ENCODE data around the gene ETV7.
A peak's percentile ranks its signal among the peaks of the same experiment; 100 is the strongest.
"Not testable (repeated sequence)": the region's sequence is repeated elsewhere in the genome, so short reads cannot be mapped to it uniquely, and the experiment has no call there.

Gene ETV7

GRCh38 chr6:36387440-36388303 is at the start of gene ETV7:
ETV7 (minus strand) TSS chr6:36387669; CDS start chr6:36387541, 128 bp downstream.
- no peak for DNase-seq (ENCODE audit: low spot score)

- DNase-seq (ENCODE audit: low spot score): no peak
These were observed 49.0 kb upstream of the ETV7 start for GRCh38 chr6:36436466-36436865.

- no peak for DNase-seq (ENCODE audit: low spot score)
These were observed 44.7 kb upstream of the ETV7 start for GRCh38 chr6:36432151-36432671.

GRCh38 chr6:36431197-36431596 is 43.7 kb upstream of the ETV7 start:
- DNase-seq (ENCODE audit: low spot score): no peak

DNA sequence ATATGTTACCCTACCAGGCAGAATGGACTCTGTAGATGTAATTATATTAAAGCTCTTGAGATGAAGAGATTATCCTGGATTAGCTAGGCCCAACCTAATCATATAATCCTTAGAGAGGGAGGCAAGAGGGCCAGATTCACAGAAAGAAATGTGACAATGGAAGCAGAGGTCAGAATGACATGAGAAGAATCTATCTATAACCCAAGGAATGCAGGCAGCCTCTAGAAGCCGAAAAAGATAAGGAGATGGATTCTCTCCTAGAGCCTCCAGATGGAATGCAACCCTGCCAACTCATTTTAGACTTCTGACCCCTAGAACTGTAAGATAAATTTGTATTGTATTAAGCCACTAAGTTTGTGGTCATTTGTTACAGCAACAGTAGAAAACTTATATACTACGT is 42.9 kb upstream of the ETV7 start:
- DNase-seq (ENCODE audit: low spot score): no peak

- DNase-seq (ENCODE audit: low spot score): no peak
These were observed 41.4 kb upstream of the ETV7 start for GRCh38 chr6:36428911-36429310.

GRCh38 chr6:36426622-36427021 is 39.2 kb upstream of the ETV7 start:
- DNase-seq (ENCODE audit: low spot score): no peak

GRCh38 chr6:36423101-36423824 is 35.8 kb upstream of the ETV7 start:
- DNase-seq (ENCODE audit: low spot score): peak; percentile 98

- DNase-seq (ENCODE audit: low spot score): no peak
These were observed 35.2 kb upstream of the ETV7 start for GRCh38 chr6:36422714-36423100.

DNA sequence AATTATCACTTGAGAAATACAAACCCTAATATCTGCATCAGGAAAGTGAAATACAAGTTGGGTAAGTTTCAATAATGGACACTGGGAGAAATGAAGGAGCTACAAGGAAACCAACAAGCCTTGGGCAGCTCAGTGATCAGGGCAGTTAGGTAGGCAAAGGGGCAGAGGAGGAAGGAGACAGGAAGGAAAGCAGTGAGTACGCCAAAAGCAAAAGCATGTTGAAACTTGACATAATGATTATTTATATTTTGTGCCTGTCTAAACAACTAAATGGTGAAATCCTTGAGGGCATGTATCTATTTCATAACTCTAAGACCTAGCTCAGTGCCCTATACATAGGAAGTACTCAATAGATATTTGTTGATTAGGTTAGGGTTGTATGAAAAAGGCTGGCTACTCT is 31.8 kb upstream of the ETV7 start:
- no peak for DNase-seq (ENCODE audit: low spot score)

- DNase-seq (ENCODE audit: low spot score): no peak
These were observed 31.1 kb upstream of the ETV7 start for GRCh38 chr6:36418558-36418957.

DNA sequence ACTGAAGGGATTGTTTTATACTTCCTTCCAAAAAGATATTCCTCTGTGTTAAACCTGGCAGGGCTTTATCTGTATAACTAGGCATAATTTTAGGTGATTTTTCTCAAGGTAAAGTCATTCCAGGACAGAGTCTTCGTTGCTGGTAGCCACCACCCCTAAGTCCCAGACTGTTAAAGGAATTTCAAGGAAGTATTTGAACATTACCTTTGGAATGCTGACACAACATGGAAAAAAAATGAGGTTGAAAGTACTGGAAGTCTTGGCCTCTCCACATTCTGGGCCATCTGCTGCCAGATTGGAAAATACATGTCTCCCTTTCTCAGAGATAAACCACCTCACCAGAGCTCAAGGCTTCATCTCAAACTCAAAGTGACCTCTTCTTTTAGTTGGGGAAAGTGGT is 27.0 kb upstream of the ETV7 start:
- no peak for DNase-seq (ENCODE audit: low spot score)

- DNase-seq (ENCODE audit: low spot score): no peak
These were observed 26.3 kb upstream of the ETV7 start for GRCh38 chr6:36413489-36414480.

- DNase-seq (ENCODE audit: low spot score): not testable (repeated sequence)
These were observed 22.2 kb upstream of the ETV7 start for GRCh38 chr6:36409718-36410117.

DNA sequence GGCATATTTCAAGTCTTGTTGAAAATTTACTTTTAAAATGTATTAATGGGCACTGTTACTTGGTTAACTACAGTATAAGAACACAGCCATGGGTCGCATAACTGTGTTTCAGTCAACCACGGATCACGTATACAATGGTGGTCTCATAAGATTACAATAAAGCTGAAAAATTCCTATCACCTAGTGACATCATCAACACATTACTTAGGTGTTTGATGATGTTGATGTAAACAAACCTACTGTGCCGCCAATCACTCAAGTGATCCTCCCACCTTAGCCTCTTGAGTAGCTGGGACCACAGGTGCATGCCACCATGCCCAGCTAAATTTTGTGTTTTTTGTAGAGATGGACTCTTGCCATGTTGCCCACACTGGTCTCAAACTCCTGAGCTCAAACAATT is 16.7 kb upstream of the ETV7 start:
- DNase-seq (ENCODE audit: low spot score): no peak

DNA sequence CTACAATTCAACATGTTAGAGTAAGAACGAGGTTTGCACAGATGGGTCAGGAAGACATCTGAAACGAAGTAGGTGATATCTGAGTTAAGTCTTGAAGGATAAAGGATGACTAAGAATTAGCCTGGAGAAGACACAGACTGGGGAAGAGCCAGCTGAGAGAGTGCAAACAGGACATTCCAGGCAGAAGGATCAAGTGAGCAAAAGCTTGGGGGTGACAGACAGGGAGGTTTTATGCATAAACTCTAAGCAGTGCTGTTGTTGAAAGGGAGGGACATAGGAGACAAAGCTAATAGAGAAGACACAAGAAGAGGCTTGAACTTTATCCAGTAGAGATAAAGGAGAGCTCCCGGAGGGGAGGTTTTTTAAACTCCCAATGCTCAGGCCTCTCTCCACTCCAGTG is 15.0 kb upstream of the ETV7 start:
- no peak for DNase-seq (ENCODE audit: low spot score)

GRCh38 chr6:36399970-36400369 is 12.5 kb upstream of the ETV7 start:
- no peak for DNase-seq (ENCODE audit: low spot score)

GRCh38 chr6:36392621-36393020 is 5.2 kb upstream of the ETV7 start:
- no peak for DNase-seq (ENCODE audit: low spot score)

GRCh38 chr6:36389353-36389752 is 1.9 kb upstream of the ETV7 start:
- DNase-seq (ENCODE audit: low spot score): no peak

- DNase-seq (ENCODE audit: low spot score): peak; percentile 9
These were observed 702 bp downstream of the ETV7 start for GRCh38 chr6:36386495-36387439.

GRCh38 chr6:36384095-36384494 is 3.4 kb downstream of the ETV7 start:
- DNase-seq (ENCODE audit: low spot score): no peak
